LNCaP clone FGC (cell line): Measurements from ENCODE around the gene NKAIN2.
"Not testable (repeated sequence)": the region's sequence is repeated elsewhere in the genome, so short reads cannot be mapped to it uniquely, and the experiment has no call there.

Experiments
- DNase-seq: peaks from one replicate; pipeline ENCODE4 v3.0.0-alpha.2; 2011; ENCODE audit warnings: low read depth
- H3K4me3 ChIP-seq: 2 replicates; pipeline ENCODE4 v1.5.1; 2011; ENCODE audit warnings: mild to moderate bottlenecking, low read depth, low read length, control low read depth
- TF ChIP-seq, protein P1 (sequence below): IDR thresholded peaks from 2 replicates; pipeline ENCODE4 v1.5.1; 2012; ENCODE audit warnings: mild to moderate bottlenecking; ENCODE audit not compliant: control insufficient read depth, insufficient read depth; ENCODE audit errors: extremely low read depth

The NKAIN2 gene

DNA sequence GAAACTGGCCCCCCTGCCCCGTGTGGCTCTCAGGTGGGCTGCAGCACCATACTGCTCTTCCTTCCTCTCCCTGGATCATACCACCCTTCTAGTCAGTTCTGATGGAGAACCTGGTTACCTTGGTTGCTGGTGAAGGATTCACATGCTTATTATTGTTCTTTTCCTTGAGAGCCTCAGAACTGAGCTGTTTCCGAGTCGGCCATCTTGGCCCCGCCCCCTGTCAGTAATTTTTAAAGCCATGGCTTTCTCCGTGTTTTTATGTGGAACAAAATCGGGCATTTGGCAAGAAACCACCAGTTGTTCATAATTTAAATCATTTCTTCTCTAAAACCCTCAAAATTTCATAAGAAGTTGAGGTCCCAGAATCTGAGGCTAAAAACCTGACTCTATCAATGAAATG lies 493.8 kb downstream of the NKAIN2 start:
- no peak overlapping the region for H3K4me3 ChIP-seq
- DNase-seq = no peak
- TF ChIP-seq, protein P1, sequence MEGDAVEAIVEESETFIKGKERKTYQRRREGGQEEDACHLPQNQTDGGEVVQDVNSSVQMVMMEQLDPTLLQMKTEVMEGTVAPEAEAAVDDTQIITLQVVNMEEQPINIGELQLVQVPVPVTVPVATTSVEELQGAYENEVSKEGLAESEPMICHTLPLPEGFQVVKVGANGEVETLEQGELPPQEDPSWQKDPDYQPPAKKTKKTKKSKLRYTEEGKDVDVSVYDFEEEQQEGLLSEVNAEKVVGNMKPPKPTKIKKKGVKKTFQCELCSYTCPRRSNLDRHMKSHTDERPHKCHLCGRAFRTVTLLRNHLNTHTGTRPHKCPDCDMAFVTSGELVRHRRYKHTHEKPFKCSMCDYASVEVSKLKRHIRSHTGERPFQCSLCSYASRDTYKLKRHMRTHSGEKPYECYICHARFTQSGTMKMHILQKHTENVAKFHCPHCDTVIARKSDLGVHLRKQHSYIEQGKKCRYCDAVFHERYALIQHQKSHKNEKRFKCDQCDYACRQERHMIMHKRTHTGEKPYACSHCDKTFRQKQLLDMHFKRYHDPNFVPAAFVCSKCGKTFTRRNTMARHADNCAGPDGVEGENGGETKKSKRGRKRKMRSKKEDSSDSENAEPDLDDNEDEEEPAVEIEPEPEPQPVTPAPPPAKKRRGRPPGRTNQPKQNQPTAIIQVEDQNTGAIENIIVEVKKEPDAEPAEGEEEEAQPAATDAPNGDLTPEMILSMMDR = no peak

DNA sequence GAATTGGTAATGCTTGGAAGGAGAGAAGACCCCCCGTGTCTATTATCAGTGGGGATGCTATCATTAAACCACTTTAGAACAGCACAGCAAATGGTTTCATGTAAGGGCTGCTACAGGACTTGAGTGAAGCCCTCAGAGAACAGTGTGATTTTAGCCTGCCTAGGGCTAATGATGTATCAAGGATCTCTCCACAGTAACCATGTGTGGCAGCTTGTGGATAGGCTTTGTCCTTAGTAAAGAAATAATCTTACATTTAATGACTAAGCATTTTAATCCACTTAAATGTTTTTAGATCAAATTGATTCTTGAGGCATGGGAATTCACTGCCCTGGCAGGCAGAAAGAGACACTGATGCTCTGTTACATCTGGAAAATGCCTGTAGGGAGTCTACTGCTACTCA lies 495.1 kb downstream of the NKAIN2 start:
- TF ChIP-seq, protein P1 = no peak

DNA sequence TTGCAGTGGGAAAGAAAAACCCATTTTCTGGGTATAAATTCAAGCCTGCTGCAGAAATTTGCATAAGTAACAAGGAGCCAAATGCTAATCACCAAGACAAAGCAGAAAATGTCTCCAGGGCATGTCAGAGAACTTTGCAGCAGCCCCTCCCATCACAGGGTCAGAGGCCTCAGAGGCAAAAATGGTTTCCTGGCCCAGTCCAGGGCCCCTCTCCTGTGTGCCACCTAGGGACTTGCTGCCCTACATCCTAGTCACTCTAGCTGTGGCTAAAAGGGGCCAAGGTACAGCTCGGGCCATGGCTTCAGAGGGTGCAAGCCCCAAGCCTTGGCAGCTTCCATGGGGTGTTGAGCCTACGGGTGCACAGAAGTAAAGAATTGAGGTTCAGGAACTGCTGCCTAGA lies 497.2 kb downstream of the NKAIN2 start:
- not testable (repeated sequence) for DNase-seq, H3K4me3 ChIP-seq

More for the DNA sequence above, 495.1 kb downstream of the NKAIN2 start:
- no peak for DNase-seq
- no peak overlapping the region for H3K4me3 ChIP-seq

DNA sequence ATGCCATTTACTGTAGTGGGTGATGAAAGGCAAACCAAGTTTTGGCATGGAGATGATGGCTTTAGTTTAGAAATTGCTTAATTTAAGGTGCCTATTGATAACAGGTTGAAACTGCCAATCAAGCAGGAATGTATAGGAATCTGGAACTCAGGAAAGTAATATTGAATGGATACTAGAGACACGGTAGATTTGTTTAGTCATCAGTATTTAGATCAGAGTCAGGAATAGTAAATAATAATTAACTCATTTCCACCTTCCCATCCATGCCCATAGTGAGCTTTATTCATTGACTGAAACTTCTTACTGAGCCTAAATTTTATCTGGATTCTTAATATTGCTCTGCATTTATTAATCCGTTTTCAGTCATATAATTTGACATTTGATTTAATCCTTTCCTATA lies 500.3 kb downstream of the NKAIN2 start:
- H3K4me3 ChIP-seq = no peak overlapping the region
- no peak for DNase-seq
- TF ChIP-seq, protein P1 = no peak

DNA sequence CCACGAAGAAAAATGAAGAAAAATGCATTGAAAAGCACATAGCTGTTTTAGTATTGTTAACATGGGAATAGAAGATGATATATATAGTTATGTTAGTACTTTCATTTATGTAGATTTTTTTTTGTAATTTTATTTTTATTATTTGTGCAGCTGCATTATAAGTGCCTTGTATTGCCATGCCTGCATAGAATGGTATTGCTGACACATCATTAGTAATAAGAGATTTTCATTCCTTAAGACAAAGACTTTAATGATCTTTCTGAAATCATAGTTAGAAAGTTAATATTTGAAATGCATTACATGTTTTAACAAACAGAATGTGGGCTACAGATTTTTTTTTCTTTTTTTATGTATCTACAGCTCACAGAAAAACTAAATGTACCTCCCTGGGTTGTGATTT lies 506.5 kb downstream of the NKAIN2 start:
- TF ChIP-seq, protein P1 = no peak
- DNase-seq = no peak

DNA sequence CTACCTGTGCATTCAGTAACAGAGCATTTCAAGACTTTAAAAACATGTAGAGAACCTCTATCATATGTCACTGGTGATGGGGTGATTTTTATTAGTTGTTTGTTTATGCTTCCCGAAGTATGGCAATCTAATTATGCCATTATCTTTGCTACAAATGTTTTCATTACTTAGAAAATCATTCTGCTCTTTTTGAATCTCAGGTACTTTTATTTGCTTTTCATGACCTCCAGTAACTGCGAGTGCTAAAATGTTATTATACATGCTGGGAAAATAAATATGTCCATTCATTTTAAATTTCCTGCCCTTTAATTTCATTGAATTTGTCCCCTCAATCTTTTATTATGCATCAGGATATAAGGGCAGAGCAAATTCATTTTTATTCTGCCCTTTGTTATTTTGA lies 515.7 kb downstream of the NKAIN2 start:
- TF ChIP-seq, protein P1 = no peak
- no peak overlapping the region for H3K4me3 ChIP-seq
- no peak for DNase-seq

More for the DNA sequence above, 506.5 kb downstream of the NKAIN2 start:
- H3K4me3 ChIP-seq = no peak overlapping the region

DNA sequence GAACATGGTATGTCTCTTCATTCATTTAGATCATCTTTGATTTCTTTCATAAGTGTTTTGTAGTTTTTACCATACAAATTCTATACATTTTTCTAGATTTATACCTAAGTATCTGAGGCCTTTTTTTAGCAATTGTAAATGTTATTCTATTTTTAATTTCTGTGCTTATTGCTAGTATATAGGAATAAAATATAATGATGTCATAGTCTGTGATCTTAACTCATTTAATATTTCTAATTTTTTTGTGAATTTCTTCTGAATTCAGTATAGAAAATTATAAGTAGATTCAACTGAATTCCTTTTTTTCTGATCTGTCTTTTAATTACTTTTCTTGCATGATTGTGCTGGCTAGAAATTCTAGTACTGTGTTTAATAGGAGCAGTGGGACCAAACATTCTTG lies 520.6 kb downstream of the NKAIN2 start:
- no peak for DNase-seq
- H3K4me3 ChIP-seq = no peak overlapping the region
- TF ChIP-seq, protein P1 = no peak
